HG02759 (cell line): ENCODE data around the gene SMIM13.
A peak's percentile ranks its signal among the peaks of the same experiment; 100 is the strongest.
"Not testable (repeated sequence)": the region's sequence is repeated elsewhere in the genome, so short reads cannot be mapped to it uniquely, and the experiment has no call there.

Experiments used
- ATAC-seq: cut with Tn5 transposase; IDR thresholded peaks from one replicate; pipeline ENCODE4 v1.9.1; 2021; ENCODE audit warnings: mild to moderate bottlenecking, moderate library complexity; ENCODE audit not compliant: unreplicated experiment

SMIM13 gene

DNA sequence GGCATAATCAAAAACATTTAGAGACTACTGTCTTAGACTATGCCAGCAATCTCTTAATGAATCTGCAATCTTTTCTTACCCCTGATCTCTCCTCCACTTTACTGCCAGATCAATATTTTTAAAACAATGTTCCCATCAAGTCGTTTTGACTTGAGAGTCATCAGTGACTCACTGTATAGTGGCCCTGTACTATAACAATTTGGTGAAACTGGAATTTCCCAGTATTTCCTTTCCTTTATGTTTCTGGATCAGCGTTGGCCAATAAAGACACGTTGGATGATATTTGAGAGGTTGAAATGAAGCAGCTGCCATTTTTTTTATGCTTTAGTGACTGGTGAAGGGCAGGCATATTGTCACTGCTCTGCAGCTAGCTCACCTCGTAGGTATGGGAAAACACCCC is 10.1 kb upstream of the SMIM13 start:
- ATAC-seq, result no peak

DNA sequence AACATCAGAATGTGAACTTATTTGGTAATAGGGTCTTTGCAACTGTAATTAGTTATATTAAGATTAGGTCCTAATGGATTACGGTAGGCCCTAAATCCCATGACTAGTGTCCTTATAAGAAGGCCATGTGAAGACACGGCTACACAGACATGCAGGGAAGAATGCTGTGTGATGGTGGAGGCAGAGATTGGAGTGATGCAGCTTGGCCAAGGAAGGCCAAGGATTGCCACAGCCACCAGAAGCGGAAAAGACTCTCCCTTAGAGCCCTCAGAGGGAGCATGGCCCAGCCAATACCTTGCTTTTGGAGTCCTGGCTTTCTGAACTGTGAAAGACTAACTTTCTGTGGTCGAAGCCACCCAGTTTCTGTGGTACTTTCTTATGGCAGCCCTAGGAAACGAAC is 9.7 kb upstream of the SMIM13 start:
- ATAC-seq, result no peak

DNA sequence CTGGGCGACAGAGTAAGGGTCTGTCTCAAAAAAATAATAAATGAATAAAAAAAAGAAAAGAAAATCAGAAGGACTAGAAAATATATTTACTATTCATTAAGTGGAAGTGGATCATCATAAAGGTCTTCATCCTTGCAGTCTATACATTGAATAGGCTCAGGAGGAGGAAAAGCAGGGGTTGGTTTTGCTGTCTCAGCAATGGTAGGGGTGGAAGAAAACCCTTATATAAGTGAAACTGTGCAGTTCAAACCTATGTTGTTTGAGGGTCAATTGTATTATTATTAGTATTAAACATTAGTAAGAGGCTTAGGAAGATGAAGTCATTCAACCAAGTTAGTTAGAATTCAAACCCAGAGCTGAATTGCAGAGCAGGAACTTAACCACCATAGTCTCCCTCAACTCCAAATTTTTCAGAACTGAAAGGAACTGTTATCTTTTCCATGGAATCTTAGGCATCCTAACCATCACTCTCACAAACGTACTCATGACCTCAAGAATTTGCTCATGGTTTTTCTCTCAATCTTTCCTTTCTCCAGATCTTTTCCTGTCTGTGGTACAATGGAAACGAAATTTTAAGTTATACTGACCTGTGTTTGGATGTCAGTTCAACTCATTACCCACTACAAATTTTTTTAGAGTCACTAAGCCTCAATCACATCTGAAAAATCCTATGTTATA is 7.7 kb upstream of the SMIM13 start:
- no peak for ATAC-seq

DNA sequence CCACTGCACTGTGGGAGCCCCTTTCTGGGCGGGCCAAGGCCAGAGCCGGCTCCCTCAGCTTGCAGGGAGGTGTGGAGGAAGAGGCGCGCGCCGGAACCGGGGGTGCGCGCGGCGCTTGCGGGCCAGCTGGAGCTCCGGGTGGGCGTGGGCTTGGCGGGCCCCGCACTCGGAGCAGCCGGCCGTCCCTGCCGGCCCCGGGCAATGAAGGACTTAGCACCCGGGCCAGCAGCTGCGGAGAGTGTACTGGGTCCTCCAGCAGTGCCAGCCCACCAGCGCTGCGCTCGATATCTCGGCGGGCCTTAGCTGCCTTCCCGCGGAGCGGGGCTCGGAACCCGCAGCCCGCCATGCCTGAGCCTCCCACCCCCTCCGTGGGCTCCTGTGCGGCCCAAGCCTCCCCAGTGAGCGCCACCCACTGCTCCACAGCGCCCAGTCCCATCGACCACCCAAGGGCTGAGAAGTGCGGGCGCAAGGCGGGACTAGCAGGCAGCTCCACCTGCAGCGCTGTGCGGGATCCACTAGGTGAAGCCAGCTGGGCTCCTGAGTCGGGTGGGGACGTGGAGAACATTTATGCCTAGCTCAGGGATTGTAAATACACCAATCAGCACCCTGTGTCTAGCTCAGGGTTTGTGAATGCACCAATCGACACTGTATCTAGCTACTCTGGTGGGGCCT is 6.4 kb upstream of the SMIM13 start:
- ATAC-seq, result not testable (repeated sequence)

DNA sequence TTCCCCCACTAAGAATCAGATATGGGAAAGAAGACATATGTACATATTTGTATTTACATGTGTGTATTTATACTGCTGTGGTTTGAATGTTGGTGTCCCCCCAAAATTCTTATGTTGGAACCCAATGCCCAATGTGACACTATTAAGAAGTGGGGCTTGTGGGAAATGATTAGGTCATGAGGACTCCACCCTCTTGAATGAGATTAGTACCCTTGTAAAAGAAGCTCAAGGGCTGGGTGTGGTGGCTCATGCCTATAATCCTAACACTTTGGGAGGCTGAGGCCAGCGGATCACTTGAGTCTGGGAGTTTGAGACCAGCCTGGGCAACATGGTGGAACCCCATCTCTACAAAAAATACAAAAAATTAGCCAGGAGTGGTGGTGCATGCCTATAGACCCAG is 3.9 kb upstream of the SMIM13 start:
- ATAC-seq, result no peak

DNA sequence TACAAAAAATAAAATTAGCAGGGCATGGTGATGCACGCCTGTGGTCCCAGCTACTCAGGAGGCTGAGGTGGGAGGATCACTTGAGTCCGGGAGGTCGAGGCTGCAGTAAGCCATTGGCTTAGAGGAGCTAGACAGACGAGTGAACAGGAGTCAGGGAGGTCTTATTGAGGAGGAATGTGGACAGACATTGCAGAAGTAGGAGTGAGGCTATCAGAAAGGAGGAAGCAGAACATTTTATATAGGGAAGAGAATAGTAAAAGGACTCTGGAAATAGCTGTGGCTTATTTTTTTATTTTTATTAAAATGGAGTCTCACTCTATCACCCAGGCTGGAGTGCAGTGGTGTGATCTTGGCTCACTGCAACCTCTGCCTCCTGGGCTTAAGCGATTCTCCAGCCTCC is 2.5 kb upstream of the SMIM13 start:
- ATAC-seq, result not testable (repeated sequence)

DNA sequence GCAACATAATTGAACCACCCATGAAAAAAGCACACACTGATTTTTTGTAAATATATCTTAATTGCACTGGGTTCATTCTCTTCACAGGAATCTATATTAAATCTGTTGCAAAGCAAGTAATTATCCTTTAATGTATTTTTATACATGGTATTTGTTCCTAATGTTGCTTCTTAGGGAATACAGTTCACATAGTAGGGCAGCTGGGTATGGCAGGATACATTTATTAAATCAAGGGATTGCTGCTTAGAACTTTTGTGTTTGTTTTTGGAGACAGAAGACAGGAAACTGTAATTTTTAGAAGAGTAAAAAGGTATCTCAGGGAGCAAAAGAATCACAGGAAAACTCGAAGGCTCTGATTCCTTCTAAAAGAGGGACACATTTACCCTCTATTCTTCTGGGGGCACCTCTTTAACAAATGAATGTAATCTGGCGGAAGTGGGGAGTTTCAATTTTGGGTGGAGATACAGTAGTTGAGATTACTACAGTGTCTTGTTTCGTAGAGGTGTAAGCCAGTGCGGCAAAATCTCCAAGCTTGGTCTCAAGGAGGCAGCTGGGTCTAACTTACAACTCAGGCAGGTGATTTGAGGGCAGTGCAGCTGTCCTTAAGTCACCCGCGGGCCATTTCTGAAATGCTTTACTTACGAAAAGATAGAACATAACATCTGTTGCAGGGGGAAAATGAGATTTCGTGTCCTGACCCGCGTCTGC is 812 bp upstream of the SMIM13 start:
- ATAC-seq, result peak; percentile 25

DNA sequence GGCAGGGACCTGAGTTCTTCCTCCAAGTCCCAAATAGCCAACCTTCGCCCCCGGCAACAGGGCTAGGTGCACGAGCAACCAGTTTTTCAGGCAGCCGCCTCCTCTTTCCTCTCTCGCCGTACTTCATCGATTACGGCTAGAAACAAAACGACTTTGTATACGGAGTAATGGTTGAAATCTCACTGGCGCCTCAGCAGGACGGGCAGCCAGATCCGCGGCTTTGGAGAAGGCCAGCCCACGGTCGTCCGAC is 333 bp upstream of the SMIM13 start:
- peak; percentile 18 for ATAC-seq

DNA sequence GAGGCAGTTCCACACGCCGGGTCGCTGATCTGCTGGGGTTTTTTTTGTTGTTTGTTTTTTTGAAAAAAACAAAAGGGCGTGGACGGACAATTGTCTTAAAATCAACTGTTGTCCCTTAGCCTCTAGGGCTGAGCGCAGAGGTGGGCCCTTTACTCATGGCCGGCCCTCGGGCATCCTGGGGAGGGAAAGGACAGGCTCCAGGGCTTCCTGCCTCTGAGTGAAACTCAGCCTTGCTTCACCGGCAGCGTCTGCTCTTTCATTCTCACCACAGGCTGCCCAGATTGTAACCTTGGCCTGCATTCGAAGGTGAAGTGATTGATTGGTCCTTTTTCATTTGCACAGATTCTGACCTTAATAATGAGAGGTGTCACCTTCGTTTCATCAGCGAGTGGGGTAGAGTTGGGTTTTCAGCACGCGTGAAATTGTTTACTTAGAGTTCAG is 797 bp downstream of the SMIM13 start:
- peak; percentile 38 for ATAC-seq

DNA sequence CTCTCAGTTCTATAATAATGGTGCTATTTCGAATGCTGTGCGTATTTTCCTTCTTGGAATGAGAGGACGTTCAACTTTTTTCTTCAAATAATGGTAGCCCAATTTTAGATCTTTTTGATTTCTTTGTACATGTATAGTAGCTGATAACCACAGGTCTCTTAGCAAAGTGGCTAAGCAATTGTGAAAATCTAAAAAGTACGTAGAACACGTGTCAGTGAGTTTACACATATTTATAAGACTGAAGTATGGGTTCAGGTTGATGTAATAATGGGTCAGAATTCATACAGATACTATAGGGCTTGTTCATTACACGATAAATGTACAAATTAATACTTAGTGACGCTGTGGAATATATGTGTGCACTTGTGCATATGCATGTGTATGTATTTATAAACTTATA is 1.3 kb downstream of the SMIM13 start:
- no peak for ATAC-seq

DNA sequence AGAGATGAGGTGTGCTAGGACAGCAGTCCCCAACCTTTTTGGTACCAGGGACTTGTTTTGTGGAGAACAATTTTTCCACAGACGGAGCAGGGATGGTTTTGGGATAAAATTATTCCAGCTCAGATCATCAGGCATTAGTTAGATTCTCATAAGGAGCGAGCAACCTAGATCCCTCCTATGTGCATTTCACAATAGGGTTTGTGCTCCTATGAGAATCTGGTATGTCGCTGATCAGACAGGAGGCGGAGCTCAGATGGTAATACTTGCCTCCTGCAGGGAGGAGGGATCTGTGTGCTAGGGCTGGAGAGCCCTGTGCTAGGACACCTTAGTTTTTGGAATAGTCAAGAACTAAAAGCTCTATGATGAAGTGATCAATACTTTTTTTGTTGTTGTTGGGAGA is 2.5 kb downstream of the SMIM13 start:
- ATAC-seq, result no peak

DNA sequence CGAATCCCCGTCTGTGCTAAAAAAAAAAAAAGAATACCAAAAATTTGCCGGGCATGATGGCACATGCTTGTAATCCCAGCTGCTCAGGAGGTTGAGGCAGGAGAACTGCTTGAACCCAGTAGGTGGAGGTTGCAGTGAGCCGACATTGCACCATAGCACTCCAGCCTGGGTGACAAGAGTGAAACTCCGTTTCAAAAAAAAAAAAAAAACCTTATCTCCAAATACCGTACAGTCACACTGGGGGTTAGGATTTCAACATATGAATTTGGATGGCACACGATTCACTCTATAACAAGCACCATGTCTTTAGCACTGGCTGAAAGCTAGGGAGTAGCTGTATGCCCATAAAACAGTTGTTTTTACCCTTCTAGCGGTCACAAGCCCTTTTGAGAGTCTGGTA is 3.8 kb downstream of the SMIM13 start:
- ATAC-seq, result no peak

DNA sequence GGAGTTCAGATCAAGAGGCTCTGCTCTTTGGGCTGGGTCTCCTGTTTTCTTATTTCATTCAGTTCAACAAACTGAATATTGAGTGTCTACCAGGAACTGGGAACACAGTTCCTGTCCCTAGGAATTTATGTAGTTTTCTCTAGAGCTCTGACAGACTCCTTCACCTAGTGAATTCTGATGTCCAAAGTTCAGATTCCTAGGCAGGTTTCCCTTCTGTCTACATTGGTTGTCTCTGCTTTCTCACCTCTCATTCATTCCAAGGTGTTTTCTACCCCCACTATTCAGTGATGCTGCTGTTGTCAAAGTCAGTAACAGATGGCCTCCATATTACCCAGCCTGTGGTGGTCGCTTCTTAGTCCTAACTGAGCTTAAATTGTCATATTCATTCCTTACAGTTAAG is 4.4 kb downstream of the SMIM13 start:
- ATAC-seq, result no peak

DNA sequence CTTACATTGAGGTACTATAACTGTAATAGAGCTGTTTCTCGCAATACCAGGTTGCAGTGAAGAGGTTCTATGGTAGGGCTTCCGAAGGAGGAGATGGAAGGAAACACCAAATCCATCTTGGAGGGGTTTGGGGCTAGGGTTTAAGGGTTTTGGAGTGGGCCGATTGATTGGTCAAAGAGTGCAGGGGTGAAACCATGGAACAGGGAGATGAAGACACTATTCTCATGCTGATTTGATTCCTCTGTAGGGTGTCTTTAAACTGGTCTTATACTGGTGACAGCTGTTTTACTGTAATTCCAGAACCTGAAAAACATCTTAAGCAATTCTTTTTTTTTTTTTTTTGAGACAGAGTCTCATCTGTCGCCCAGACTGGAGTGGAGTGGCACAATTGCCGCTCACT is 7.8 kb downstream of the SMIM13 start:
- ATAC-seq, result no peak

DNA sequence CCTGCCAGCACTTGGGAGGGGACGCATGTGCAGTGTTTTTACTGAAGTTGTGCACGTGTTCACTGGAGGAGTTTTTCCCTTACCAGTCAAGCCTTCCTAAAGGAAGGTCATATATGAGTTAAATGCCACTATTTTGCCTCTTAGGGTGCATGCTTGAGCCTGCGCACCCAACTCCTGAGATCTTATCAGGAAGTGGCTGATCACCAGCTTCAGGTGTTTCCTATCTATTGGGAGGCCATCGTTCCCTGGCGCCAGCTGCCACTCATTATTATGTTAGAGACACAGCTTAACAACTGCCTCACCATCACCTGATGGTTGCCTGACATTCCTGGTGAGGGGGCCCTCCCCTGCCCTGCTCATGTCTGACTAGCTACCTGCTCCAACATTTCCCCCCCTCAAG is 9.4 kb downstream of the SMIM13 start:
- no peak for ATAC-seq

DNA sequence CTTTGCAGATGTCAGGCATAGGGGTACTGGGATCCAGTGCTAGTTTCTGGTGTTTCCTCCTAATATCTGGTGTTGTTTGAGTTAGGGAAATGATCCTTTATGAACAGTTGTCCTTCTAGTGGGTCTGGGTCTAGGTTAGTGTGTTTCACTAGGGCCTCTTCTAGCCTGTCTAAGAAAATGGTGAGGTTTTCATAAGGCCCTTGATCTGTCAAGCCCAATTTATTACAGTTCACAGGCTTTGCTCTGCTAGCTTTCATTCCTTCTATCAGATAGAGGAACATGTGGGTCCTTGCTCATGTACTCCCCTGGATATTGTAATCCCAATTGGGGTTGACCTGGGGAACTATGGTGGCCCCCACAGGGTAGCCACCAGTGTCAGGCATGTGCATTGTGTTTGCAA is 15.1 kb downstream of the SMIM13 start:
- no peak for ATAC-seq

DNA sequence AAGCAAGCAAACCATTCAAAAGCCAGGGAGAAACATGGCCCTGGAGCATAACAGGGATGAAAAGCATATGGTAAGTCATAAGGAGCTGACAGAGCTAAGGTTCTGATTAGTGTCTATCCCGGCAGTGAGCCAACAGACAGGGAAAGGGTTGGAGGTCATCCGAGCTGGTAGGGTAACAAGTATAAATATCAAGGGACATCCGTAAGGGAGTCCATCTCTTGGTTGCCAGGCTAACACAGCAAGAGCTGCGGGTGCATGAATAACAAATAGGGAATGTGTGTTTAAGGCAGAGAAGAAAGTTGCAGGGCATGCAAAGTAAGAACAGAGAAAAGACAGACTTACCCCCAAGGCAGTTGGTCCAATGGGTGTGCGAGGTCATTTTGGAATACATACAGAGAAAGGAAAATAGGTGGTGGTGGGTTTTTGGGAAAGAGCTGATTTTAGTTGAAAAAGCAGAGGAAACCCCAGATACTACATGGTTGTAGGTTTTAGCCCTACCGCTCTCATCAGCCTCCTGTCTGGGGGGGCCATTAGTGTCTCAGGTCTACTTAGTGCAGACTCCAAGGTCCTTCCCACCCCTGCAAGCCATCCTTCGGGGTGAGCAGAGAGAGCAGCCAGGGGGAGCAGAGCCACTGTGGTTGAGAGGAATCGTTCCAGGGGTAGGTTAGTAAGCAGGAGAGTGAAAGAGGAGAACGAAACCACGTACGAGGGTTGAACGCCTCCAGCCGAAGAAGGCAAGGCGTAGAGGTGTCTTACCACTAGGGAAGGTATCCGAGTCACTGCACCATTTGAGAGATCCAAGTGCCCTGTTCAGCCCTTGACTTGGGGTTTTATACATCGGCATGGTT is 17.5 kb downstream of the SMIM13 start, which contains the start of gene ERVFRD-1:
ERVFRD-1 (minus strand) TSS at position 805 of the 848 bp plus-strand sequence. CDS start 6,415 bp downstream, outside the sequence.
- no peak for ATAC-seq

DNA sequence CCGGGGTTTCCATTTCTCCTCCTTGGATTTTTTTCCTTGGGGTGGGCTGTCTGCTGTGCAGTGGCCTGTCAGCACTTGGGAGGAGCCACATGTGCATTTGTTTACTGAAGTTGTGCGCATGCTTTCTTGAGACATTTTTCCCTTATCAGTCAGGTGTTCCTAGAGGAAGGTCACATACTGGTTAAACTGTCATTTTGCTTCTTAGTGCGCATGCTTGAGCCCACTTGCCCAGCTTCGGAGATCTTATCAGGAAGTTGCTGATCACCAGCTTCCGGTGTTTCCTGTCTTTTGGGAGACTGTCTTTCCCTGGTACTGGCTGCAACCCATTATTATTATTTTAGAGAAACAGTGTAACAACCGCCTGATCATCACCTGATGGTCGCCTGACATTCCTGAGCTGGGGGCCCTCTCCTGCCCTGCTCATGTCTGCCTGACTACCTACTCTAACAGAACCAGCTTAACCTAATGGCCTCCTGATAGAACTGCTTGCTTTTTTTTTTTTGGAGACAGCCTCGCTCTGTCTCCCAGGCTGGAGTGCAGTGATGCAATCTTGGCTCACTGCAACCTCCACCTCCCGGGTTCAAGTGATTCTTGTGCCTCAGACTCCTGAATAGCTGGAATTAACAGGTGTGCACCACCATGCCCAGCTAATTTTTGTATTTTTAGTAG is 18.3 kb downstream of the SMIM13 start:
- no peak for ATAC-seq

DNA sequence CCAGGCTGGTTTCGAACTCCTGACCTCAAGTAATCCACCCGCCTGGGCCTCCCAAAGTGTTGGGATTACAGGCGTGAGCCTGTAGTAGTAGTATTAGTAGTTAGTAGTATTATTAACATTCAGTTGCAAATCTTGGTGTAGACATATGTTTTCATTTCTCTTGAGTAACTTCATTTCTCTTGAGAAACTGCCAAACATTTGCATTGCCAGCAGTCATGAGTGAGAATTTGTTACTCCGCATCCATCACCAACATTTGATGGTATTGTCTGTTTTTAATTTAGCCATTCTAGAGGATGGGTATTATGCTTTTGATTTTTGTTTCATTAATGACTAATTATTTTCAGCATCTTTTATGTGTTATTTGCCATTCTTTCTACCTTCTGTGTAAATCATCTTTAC is 19.4 kb downstream of the SMIM13 start:
- no peak for ATAC-seq

DNA sequence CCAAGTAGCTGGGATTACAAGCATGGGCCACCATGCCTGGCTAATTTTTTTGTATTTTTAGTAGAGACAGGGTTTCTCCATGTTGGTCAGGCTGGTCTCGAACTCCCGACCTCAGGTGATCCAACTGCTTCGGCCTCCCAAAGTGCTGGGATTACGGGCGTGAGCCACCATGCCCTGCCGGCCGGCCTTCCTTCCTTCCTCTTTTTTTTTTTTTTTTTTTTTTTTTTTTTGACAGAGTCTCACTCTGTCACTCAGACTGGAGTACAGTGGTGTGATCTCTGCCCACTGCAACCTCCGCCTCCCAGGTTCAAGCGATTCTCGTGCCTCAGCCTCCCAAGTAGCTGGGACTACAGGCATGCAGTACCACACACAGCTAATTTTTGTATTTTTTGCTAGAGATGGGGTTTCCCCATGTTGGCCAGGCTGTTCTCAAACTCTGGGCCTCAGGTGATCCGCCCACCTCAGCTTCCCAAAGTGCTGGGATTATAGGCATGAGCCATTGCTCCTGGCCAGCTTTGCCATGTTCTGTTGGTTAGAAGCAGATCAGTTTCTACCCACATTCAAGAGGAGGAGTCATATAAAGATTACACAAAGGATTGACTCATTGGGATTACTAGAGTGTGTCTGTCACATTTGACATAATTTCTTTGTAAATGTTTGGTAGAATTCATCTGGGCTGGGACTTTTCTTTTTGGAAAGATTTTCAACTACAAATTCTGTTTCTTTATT is 22.3 kb downstream of the SMIM13 start:
- peak; percentile 71 for ATAC-seq
